ENCODE data around the gene ITGBL1. TPM values are rescaled to one million over a fixed set of nuclear protein-coding genes. Genes with fewer than 3 reads are reported as not detected.

Gene ITGBL1
- total and polyA plus RNA-seq, 2 of the 4 experiments (the other 2 are of a cell fraction), result 22.2 to 24.2 TPM

GRCh38 chr13:101474419-101474957 lies 22.0 kb downstream of the ITGBL1 start:
- peak overlapping the region; percentile 58 for H3K18ac ChIP-seq (ENCODE audit: low read depth, low read length)
- TF ChIP-seq CTCF (conservative IDR thresholded peaks at IDR 0.05; ENCODE audit: low read depth, low read length) (peak; percentile 90), RAD21 (IDR thresholded peaks at IDR 0.05; ENCODE audit: low read length) (peak; percentile 96), SMC3 (IDR thresholded peaks at IDR 0.05; ENCODE audit: low read depth, low read length) (peak; percentile 96), CHD1 (IDR thresholded peaks at IDR 0.05; ENCODE audit: low read depth, low read length) (no peak)
- peaks cover 13% of the 10 kb centered on the region for H3K4me1 ChIP-seq (ENCODE audit: control insufficient read depth, insufficient read depth, low read length)
- H3K4me3 ChIP-seq (ENCODE audit: insufficient read depth, low read depth, low read length), result no peak overlapping the region
- no peak overlapping the region for H3K27ac ChIP-seq (ENCODE audit: insufficient read depth, low read length)
- 100% methylated on average over 1 of the region's 2 CpGs; no CpG with 5 or more reads in 1 of the 2 experiments for WGBS, 2 experiments (ENCODE audit: extremely low coverage in 2 of 2, insufficient read length in 1 of 2)
- peak overlapping the region; percentile 39 for H4K5ac ChIP-seq (ENCODE audit: low read depth, low read length)
- intact Hi-C loops (cut with micrococcal nuclease), result loop anchor here (1.0 kb wide), 2 partner anchors 324 to 329 kb away; no protein-coding TSS in a partner anchor
- no peak overlapping the region for H3K4me2 ChIP-seq (ENCODE audit: low read depth, low read length)
- peak overlapping the region; percentile 43 for H2AK9ac ChIP-seq (replicated peaks; ENCODE audit: low read depth, low read length, poor library complexity)
- peak overlapping the region; percentile 88 for H2AK5ac ChIP-seq (ENCODE audit: low read depth, low read length)
- peak overlapping the region; percentile 80 for H2AFZ ChIP-seq (replicated peaks; ENCODE audit: low read length, poor library complexity)
- peak; percentile 60 for ATAC-seq (ENCODE audit: low read depth)
- H3K14ac ChIP-seq (replicated peaks; ENCODE audit: low read depth, low read length), result peak overlapping the region; percentile 34
- peak overlapping the region; percentile 22; the same call in 2 of the 3 replicates for H2BK15ac ChIP-seq (ENCODE audit: low read depth, low read length)
- H2BK5ac ChIP-seq (ENCODE audit: low read depth, low read length, poor library complexity, severe bottlenecking), result peak overlapping the region; percentile 53
- H2BK20ac ChIP-seq (ENCODE audit: low read depth, low read length), result peak overlapping the region; percentile 77
- H3K4ac ChIP-seq (ENCODE audit: low read depth, low read length), result peak overlapping the region; percentile 93
- no peaks in the 10 kb centered on the region for H3K27me3 ChIP-seq (ENCODE audit: control insufficient read depth, insufficient read depth, low read length)
- POLR2A ChIA-PET (ENCODE audit: unreplicated experiment), result no interaction called here
- H4K20me1 ChIP-seq (ENCODE audit: insufficient read depth, low read length), result no peaks in the 10 kb centered on the region
- 0 out of 4 replicates have a peak, but pooled peaks cover 0 to 4% of the 10 kb centered on the region in 2 experiments for H3K79me1 ChIP-seq (ENCODE audit: low read depth in 1 of 2, low read length in 2 of 2)
- no TSS peak for BruUV-seq (replicated peaks)
- no peaks in the 10 kb centered on the region for H3K9me3 ChIP-seq (ENCODE audit: control insufficient read depth, insufficient read depth, low read length)
- peak overlapping the region; percentile 94 for H2BK120ac ChIP-seq (ENCODE audit: low read depth, low read length)
- peak overlapping the region; percentile 68 for H4K91ac ChIP-seq (ENCODE audit: insufficient read depth, low read depth, low read length)
- in situ Hi-C loops (cut with MboI; ENCODE audit: low sequenced_read_pairs), result loop anchor here (5.0 kb wide), 1 partner anchor 322 kb away; no protein-coding TSS in a partner anchor
- no peak overlapping the region for H3K9ac ChIP-seq (ENCODE audit: low read depth, low read length)
- CTCF ChIA-PET, result interaction anchor here (1.0 to 2.1 kb wide), 2 partner anchors 9 to 329 kb away, joined by 3 to 11 read pairs; no protein-coding TSS in a partner anchor
- H3K56ac ChIP-seq (ENCODE audit: extremely low read depth, insufficient read depth, low read length), result no peak overlapping the region
- dilution Hi-C loops (cut with HindIII; ENCODE audit: low sequenced_read_pairs, unreplicated experiment), result no loop called here
- DNase-seq, result peak; percentile 91
- peaks cover 13% of the 10 kb centered on the region for H3K9me1 ChIP-seq (ENCODE audit: insufficient read depth, low read length)
- H3K23ac ChIP-seq (ENCODE audit: low read depth, low read length), result peak overlapping the region; percentile 70
- peak overlapping the region; percentile 16 to 64; a peak in 3 of 4 replicates for H4K8ac ChIP-seq (ENCODE audit: low read depth in 2 of 2, low read length in 2 of 2)
- H3K36me3 ChIP-seq (ENCODE audit: control insufficient read depth, insufficient read depth, low read length), result no peaks in the 10 kb centered on the region

Measured in IMR-90 (cell line).